SJSA1 (cell line): ENCODE measurements around the gene HMGN4. TPM values are rescaled to one million over a fixed set of nuclear protein-coding genes. Genes with fewer than 3 reads are reported as not detected.
"Not testable (repeated sequence)": the region's sequence is repeated elsewhere in the genome, so short reads cannot be mapped to it uniquely, and the experiment has no call there.

ENCODE experiments used
- DNase-seq, 2 experiments: peaks; one replicate each; pipeline ENCODE4 v3.0.0-alpha.2; 2015 to 2020; ENCODE audit warnings: low spot score in 2 of 2, low read depth in 1 of 2
- H3K27ac ChIP-seq: fragments of 250-450 bp; sonication (Bioruptor Pico); 2 replicates; pipeline ENCODE4 v1.5.1; 2020; ENCODE audit warnings: mild to moderate bottlenecking, moderate library complexity
- H3K27me3 ChIP-seq: fragments of 250-450 bp; sonication (Bioruptor Pico); replicated peaks from 2 replicates; pipeline ENCODE4 v1.5.1; 2020; ENCODE audit warnings: mild to moderate bottlenecking, moderate library complexity
- H3K36me3 ChIP-seq: fragments of 250-450 bp; sonication (Bioruptor Pico); 2 replicates; pipeline ENCODE4 v1.5.1; 2020; ENCODE audit warnings: mild to moderate bottlenecking
- H3K4me1 ChIP-seq: fragments of 250-450 bp; sonication (Bioruptor Pico); replicated peaks from 2 replicates; pipeline ENCODE4 v1.6.1; 2021; ENCODE audit warnings: mild to moderate bottlenecking
- H3K4me3 ChIP-seq: fragments of 250-450 bp; sonication (Bioruptor Pico); 2 replicates; pipeline ENCODE4 v1.5.1; 2020; ENCODE audit warnings: mild to moderate bottlenecking
- H3K9me3 ChIP-seq: fragments of 250-450 bp; sonication (Bioruptor Pico); replicated peaks from 2 replicates; pipeline ENCODE4 v1.5.1; 2020; ENCODE audit warnings: mild to moderate bottlenecking
- total RNA-seq: library from RNA; depleted of rRNA; stranded (reverse); fragments of >200 nt; shearing (Covaris generic); gene quantifications from 2 replicates; pipeline ENCODE4 v1.2.3, GENCODE V29; 2014; rRNA removed

Gene HMGN4
- total RNA-seq = 110 TPM in 2 replicates

DNA sequence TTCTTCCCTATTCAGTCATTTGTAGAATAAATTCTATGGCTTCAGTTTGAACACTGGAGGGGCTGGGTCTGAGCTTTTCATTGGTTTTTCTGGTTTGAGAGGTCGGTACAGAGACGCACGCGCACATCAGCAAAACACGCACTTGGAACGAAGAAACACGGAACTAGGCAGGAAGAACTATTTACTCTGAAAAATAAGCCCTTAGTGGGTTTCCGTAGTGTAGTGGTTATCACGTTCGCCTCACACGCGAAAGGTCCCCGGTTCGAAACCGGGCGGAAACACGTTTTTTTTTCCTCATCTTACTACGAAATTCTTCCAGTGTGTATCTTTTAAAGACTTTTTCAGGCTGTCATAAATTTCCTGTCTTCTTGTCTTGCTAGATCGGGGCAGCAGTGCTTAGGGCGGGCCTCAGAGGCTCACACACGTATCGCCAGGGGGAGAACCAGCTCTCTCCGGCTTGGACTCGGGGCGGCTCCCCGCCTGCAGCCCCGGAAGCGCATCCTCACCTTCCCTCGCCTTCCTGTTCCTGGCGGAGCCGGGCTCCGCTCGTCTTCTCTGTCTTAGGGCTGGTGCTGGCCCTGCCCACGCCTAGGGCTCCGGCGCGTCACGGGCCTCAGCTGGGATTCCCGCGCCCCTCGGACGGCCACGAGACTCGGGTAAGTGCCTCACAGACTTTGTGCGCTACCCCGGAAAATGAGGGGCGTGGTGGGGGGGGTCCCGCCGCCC is at the start of gene HMGN4:
HMGN4 (plus strand) TSS at position 521 of the 726 bp plus-strand sequence. CDS start 6,841 bp downstream, outside the sequence.
- Histone ChIP-seq H3K27ac (peak within 1 kb of the TSS; percentile 89), H3K27me3 (no peaks in the 10 kb centered on the region), H3K36me3 (peaks cover 29% of the 10 kb centered on the region), H3K4me1 (peaks cover 19% of the 10 kb centered on the region), H3K4me3 (peak within 1 kb of the TSS; percentile 71), H3K9me3 (no peaks in the 10 kb centered on the region)
- peak; percentile 89 to 96 for DNase-seq

DNA sequence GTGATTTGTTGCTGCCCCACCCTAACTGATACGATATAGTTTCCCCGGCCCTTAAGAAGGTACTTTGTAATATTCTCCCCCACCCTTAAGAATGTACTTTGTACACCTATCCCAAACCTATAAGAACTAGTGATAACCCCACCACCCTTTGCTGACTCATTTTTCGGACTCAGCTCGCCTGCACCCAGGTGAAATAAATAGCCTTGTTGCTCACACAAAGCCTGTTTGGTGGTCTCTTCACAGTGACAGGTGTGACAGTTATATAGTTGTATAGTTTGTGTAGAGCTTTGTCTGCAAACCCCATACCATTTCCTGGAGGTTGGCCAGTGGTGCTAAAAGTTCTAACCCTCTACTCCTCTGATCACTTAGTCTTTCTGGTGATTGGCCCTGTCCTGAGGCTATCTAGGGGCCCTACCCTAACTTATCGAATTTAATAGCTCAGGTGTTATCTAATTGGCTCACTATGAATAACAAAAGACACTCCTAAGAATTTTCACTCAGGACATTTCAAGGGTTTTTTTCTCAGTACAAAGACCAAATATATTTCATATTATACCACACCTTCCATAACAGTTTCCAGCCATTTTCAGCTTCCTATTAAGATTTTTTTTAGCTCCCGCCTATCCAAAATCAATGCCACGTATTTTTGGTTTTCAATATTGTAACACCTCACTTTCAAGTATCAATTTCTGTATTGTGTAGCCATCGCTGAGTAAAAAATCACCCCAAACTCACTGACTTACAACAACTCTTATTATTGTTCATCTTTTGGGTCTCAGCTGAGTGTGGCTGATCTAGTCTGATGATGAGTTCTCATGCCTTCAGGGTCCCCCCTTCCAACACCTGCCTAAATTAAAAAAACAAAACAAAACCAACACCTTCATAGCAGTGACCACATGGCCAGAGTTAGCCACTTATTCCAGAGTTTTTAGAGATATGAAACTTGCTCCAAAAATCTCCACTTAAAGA is 47.9 kb upstream of the HMGN4 start:
- Histone ChIP-seq H3K9me3 (no peaks in the 10 kb centered on the region), H3K36me3 (no peaks in the 10 kb centered on the region), H3K4me3 (no peak overlapping the region), H3K4me1 (no peaks in the 10 kb centered on the region), H3K27me3 (no peaks in the 10 kb centered on the region), H3K27ac (no peak overlapping the region)
- no peak for DNase-seq

DNA sequence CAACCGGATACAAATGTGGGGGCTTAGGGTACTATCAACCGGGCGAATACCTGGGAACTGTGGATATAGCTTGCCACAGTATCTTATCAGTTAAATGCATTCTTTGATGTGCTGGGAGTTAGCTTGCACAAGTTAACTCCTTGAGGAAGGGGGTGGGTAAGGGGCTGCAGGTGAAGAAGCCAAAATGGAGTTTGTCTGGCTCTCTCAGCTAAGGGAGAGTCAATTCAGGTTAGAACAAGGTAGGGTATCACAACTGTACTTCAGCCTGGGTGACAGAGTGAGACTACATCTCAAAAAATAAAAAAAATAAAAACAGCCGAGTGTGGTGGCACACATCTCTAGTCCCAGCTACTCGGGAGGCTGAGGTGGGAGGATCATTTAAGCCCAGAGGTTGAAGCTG is 46.6 kb upstream of the HMGN4 start:
- Histone ChIP-seq H3K9me3 (no peaks in the 10 kb centered on the region), H3K4me3 (no peak overlapping the region), H3K36me3 (no peaks in the 10 kb centered on the region), H3K27ac (no peak overlapping the region), H3K27me3 (no peaks in the 10 kb centered on the region), H3K4me1 (no peaks in the 10 kb centered on the region)
- no peak for DNase-seq

DNA sequence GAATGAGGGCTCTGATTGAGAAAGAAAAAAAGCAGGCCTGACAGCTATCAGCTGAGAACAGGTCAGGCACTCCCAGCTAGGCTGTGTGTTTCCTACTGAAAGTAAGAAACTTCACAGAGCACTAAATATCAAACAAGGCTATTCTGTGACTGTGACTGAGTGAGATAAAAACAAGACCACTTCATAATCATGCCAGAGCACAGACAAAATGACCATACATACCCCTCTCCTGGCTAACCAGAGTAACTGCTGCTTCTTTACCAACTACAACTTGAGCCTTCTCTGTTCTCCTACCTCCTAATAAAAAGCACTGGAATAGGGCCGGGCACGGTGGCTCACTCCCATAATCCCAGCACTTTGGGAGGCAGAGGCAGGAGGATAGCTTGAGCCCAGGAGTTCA is 44.9 kb upstream of the HMGN4 start:
- DNase-seq = peak in 1 of 2 experiments; percentile 21
- Histone ChIP-seq H3K36me3 (no peaks in the 10 kb centered on the region), H3K9me3 (no peaks in the 10 kb centered on the region)

DNA sequence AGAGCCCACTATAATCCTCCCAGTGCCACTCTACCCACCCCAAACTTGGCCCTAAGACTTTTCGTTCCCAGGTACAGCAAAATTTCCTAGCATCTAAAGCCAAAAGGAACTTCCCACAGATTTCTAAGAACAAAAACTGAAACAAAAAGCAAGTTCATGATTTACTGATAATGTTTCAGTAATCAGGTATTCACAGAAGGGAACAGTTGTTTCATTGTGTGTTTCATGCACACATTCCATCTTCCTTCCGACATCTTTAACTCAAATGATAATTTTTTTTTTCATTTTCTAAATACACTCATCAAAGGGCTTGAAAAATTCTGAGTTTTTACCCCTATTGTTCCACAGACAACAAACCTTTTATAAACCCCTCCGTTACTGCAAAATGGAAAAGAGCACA is 44.0 kb upstream of the HMGN4 start:
- Histone ChIP-seq H3K27ac (no peak overlapping the region), H3K36me3 (no peaks in the 10 kb centered on the region), H3K4me3 (no peak overlapping the region), H3K27me3 (no peaks in the 10 kb centered on the region), H3K4me1 (no peaks in the 10 kb centered on the region), H3K9me3 (no peaks in the 10 kb centered on the region)
- no peak for DNase-seq

More for the DNA sequence above, 44.9 kb upstream of the HMGN4 start:
- H3K4me1 ChIP-seq = no peaks in the 10 kb centered on the region
- H3K27me3 ChIP-seq = no peaks in the 10 kb centered on the region
- H3K27ac ChIP-seq = no peak overlapping the region
- no peak overlapping the region for H3K4me3 ChIP-seq

DNA sequence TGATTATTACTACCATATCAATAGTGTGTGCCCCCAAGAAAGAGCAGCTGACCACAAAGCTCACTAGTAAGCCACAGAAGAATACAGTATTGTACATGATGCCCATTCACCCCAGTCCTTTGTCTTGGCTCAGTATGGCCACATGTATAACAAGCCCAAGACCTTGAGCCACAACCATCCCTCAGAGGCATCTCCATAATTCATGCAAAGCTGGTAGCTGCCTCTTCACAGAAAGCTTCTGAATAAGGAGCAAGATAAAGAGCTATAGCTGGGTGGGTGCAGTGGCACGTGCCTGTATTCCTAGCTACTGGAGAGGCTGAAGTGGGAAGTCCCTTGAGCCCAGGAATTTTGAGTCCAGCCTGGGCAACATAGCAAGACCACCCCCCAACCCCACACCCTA is 42.9 kb upstream of the HMGN4 start:
- Histone ChIP-seq H3K27ac (no peak overlapping the region), H3K36me3 (no peaks in the 10 kb centered on the region), H3K4me3 (no peak overlapping the region), H3K9me3 (no peaks in the 10 kb centered on the region), H3K27me3 (no peaks in the 10 kb centered on the region), H3K4me1 (no peaks in the 10 kb centered on the region)
- DNase-seq = no peak

DNA sequence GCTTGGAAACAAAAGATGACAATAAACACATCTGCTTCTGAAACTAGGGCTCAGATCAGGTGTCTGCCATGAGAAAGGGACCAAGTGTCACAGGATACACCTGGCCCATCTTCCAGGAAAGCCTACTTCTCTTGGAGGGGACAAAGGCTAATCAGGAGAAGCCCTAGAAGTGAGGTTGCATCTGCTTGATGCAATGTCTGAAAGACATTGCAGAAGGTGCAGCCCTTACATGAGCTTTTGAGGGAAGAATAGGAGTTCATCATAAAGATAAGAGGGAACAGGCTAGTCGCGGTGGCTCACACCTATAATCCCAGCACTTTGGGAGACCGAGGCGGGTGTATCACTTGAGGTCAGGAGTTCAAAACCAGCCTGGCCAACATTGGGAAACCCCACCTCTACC is 40.6 kb upstream of the HMGN4 start:
- Histone ChIP-seq H3K36me3 (no peaks in the 10 kb centered on the region), H3K27ac (no peak overlapping the region), H3K4me3 (no peak overlapping the region), H3K27me3 (no peaks in the 10 kb centered on the region), H3K4me1 (0 out of 2 replicates have a peak, but pooled peaks cover 5% of the 10 kb centered on the region), H3K9me3 (no peaks in the 10 kb centered on the region)
- no peak for DNase-seq

DNA sequence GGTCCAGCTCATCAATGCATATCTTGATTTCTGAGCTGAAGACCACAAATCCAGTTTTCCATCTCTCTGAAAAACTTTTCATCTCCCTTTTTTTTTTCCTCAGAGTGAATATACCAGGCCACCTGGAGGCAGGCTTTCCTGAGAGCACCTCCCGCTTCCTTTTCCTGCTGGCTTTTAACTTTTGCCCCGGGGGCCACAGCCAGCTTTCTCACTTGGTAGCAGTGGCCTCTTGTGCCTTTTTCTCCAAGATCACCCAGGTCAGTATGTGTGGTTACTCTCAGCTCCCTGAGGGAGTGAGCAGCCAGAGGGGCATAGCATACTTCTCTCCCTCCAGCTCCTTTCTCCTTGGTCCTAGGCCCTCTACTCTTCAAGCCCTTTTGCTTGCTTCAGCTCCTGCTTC is 38.1 kb upstream of the HMGN4 start, which contains the start of gene BTN1A1:
BTN1A1 (plus strand) TSS at position 202 of the 400 bp plus-strand sequence. CDS start 984 bp downstream, outside the sequence.
- no peaks in the 10 kb centered on the region for H3K9me3 ChIP-seq
- no peak within 1 kb of the TSS for H3K4me3 ChIP-seq
- H3K36me3 ChIP-seq = no peaks in the 10 kb centered on the region
- DNase-seq = no peak
- H3K27me3 ChIP-seq = no peaks in the 10 kb centered on the region
- 0 out of 2 replicates have a peak, but pooled peaks cover 5% of the 10 kb centered on the region for H3K4me1 ChIP-seq
- no peak within 1 kb of the TSS for H3K27ac ChIP-seq

DNA sequence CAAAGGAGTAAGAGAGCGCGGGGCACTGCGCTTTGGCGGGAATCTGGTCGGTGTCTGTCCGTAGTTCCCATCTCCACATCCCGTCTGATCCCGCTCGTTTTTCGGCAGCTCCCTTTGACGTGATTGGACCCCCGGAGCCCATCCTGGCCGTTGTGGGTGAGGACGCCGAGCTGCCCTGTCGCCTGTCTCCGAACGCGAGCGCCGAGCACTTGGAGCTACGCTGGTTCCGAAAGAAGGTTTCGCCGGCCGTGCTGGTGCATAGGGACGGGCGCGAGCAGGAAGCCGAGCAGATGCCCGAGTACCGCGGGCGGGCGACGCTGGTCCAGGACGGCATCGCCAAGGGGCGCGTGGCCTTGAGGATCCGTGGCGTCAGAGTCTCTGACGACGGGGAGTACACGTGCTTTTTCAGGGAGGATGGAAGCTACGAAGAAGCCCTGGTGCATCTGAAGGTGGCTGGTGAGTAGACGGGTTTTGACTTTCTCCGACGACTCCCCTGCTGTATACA is 36.6 kb upstream of the HMGN4 start:
- no peak overlapping the region for H3K4me3 ChIP-seq
- no peak overlapping the region for H3K27ac ChIP-seq
- no peaks in the 10 kb centered on the region for H3K9me3 ChIP-seq
- H3K4me1 ChIP-seq = 0 out of 2 replicates have a peak, but pooled peaks cover 5% of the 10 kb centered on the region
- no peaks in the 10 kb centered on the region for H3K27me3 ChIP-seq
- DNase-seq = no peak
- no peaks in the 10 kb centered on the region for H3K36me3 ChIP-seq

DNA sequence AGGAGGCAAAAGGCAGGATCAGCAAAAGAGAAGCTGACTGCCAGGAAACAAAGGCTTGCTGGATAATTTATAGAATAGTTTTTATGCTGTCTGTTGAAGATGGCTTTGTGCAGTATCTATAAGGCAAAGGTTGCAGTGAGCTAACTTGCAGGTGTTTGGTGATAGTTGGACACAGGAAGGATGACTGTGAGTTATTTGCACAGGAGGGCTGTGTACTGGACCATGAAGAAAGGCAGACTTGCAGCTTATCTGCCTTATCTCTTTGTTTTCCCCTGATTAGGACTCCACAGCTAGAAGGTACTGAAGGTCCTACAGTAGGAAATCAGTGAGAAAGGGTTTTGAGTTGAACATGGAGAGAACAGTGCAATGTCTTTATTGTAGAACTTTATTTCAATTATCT is 36.0 kb upstream of the HMGN4 start:
- H3K9me3 ChIP-seq = no peaks in the 10 kb centered on the region
- DNase-seq = no peak
- H3K36me3 ChIP-seq = no peaks in the 10 kb centered on the region
- no peak overlapping the region for H3K4me3 ChIP-seq
- H3K4me1 ChIP-seq = 0 out of 2 replicates have a peak, but pooled peaks cover 5% of the 10 kb centered on the region
- no peaks in the 10 kb centered on the region for H3K27me3 ChIP-seq
- H3K27ac ChIP-seq = no peak overlapping the region

DNA sequence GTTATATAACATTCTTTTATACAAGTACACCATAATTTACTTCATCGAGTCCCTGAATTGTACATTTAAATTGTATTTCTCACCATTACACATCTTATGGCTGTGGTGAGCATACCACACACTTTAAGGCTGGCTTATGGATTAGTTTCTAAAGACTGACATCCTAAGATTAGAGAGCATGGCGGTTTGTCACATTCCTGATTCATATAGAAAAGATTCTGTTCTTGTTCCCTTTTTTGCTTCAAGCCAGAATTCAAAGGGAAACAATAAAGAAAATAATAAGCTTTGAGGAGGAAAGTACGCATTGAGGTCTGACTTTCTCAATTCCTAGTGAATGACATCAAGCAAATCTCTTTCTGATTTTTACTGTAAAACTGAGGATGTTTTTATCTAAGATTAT is 35.5 kb upstream of the HMGN4 start:
- H3K9me3 ChIP-seq = no peaks in the 10 kb centered on the region
- no peak overlapping the region for H3K27ac ChIP-seq
- no peak for DNase-seq
- no peak overlapping the region for H3K4me3 ChIP-seq
- no peaks in the 10 kb centered on the region for H3K36me3 ChIP-seq
- no peaks in the 10 kb centered on the region for H3K27me3 ChIP-seq
- 0 out of 2 replicates have a peak, but pooled peaks cover 5% of the 10 kb centered on the region for H3K4me1 ChIP-seq

DNA sequence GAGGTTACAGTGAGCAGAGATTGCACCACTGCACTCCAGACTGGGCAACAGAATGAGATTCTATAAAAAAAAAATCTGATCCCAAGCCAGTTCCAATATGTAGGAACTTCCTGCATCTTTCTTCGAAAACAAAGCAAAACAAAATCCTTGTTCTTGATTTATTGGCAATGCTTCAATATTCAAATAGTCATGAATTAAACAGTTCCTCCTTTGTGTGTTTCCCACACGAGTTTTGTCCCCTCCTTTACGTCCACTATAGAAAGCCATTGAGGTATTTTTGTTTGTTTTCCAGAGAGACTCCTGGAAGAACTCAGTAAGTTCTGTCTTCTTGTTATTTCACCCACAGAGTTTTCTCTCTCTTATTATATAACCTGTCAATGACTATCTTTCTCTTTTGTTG is 30.5 kb upstream of the HMGN4 start:
- Histone ChIP-seq H3K27ac (no peak overlapping the region), H3K4me3 (no peak overlapping the region), H3K9me3 (no peaks in the 10 kb centered on the region), H3K36me3 (no peaks in the 10 kb centered on the region), H3K27me3 (no peaks in the 10 kb centered on the region), H3K4me1 (peaks cover 5% of the 10 kb centered on the region)
- no peak for DNase-seq

DNA sequence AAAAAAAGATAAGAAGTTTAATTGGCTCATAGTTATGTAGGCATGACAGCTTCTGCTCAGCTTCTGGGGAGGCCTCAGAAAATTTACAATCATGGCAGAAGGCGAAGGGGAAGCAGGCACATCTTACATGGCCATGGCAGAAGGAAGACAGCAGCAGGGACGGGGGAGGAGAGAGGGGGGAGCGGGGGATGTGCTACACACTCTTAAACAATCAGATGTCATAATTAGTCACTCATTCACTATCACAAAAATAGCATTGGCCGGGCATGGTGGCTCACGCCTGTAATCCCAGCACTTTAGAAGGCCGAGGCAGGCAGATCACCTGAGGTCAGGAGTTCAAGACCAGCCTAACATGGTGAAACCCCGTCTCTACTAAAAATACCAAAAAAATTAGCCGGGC is 27.1 kb upstream of the HMGN4 start:
- H3K27ac ChIP-seq, H3K4me3 ChIP-seq, H3K9me3 ChIP-seq, H3K36me3 ChIP-seq, H3K27me3 ChIP-seq: not testable (repeated sequence)
- peak in 1 of 2 experiments; percentile 49 for DNase-seq
- peaks cover 25% of the 10 kb centered on the region for H3K4me1 ChIP-seq
